ENCODE results near the gene ICA1L.

GRCh38 chr2:202758604-202759003 lies 113.0 kb downstream of the ICA1L start:
- TF ChIP-seq CTCF (IDR thresholded peaks at IDR 0.05) (no peak), POLR2A (IDR thresholded peaks at IDR 0.05) (no peak)
